Transverse colon (tissue), 4 donors: ENCODE measurements around the gene ARHGAP11A. TPM values are rescaled to one million over a fixed set of nuclear protein-coding genes. Genes with fewer than 3 reads are reported as not detected.
A peak's percentile ranks its signal among the peaks of the same experiment; 100 is the strongest.

Experiments used
- DNase-seq: peaks from one replicate; pipeline ENCODE4 v3.0.0-alpha.2; 2019
- H3K27ac ChIP-seq, 4 donors: fragments of 200-600 bp; sonication (generic); 2 replicates each; pipeline ENCODE4 v1.5.1; 2016 to 2018; ENCODE audit warnings: inconsistent platforms in 4 of 4
- H3K27me3 ChIP-seq: fragments of 200-600 bp; sonication (generic); 2 replicates; pipeline ENCODE4 v1.5.1; 2017; ENCODE audit warnings: inconsistent platforms
- H3K36me3 ChIP-seq, 4 donors: fragments of 200-600 bp; sonication (generic); 2 replicates each; pipeline ENCODE4 v1.5.1; 2017 to 2019; ENCODE audit warnings: inconsistent platforms in 4 of 4
- H3K4me1 ChIP-seq, 4 donors: fragments of 200-600 bp; sonication (generic); 2 replicates each; pipeline ENCODE4 v1.5.1; 2017 to 2020; ENCODE audit warnings: inconsistent platforms in 4 of 4
- H3K4me3 ChIP-seq, 4 donors: fragments of 200-600 bp; sonication (generic); 1 replicate in 1 of 4; 2 replicates in 3 of 4; pipeline versions ENCODE4 v1.5.1 to v1.6.1; 2017 to 2019; ENCODE audit warnings: inconsistent platforms in 4 of 4
- H3K9me3 ChIP-seq, 2 donors: fragments of 200-600 bp; sonication (generic); 2 replicates each; pipeline ENCODE4 v1.5.1; 2017 to 2019; ENCODE audit warnings: inconsistent platforms in 2 of 2
- EP300 ChIP-seq: sonication (generic); formaldehyde crosslinking; IDR thresholded peaks from one replicate; pipeline ENCODE4 v1.6.1; 2017; ENCODE audit warnings: antibody characterized with exemption, low read depth
- POLR2A ChIP-seq: fragments of 450-650 bp; IDR thresholded peaks from one replicate; pipeline ENCODE4 v1.6.1; 2016; ENCODE audit warnings: antibody characterized with exemption, mild to moderate bottlenecking, moderate library complexity
- POLR2AphosphoS5 ChIP-seq, 3 donors: sonication (generic); formaldehyde crosslinking; IDR thresholded peaks; one replicate each; pipeline ENCODE4 v1.6.1; 2016; ENCODE audit warnings: antibody characterized with exemption in 3 of 3
- WGBS, 2 donors: methylation state at CpG; one replicate each; pipeline ENCODE4 v1.1.5; 2018; ENCODE audit warnings: low coverage in 1 of 2; 5-methylcytosine and 5-hydroxymethylcytosine counted together
- in situ Hi-C, 4 donors: fragments of 200-750 bp; cut with MboI; loops; one replicate each; pipeline versions ENCODE4 v1.15.0 to v1.15.1; 2017; ENCODE audit warnings: low sequenced_read_pairs in 3 of 4, low pct_ligation_motif_present in 1 of 4, low pct_unique_long_range_greater_than_20kb in 1 of 4
- intact Hi-C: fragments of 100-400 bp; cut with DNase I; formaldehyde crosslinking; loops from one replicate; pipeline ENCODE4 v1.15.1; 2023; ENCODE audit warnings: low total_unique reads
- total RNA-seq, 4 donors: library from RNA; depleted of rRNA; stranded (reverse); fragments of >200 nt; gene quantifications; one replicate each; pipeline ENCODE4 v1.1.0, GENCODE V29; 2016
- TF ChIP-seq, protein P1 (sequence below), 5 experiments: fragments of 200-600 bp in 3 of 5; fragments of 450-650 bp in 2 of 5; sonication (generic) in 3 of 5; IDR thresholded peaks; 1 replicate in 2 of 5; 2 replicates in 3 of 5; pipeline ENCODE4 v1.5.1; 2016 to 2017; ENCODE audit warnings: antibody characterized with exemption in 5 of 5, inconsistent platforms in 3 of 5, mild to moderate bottlenecking in 2 of 5, moderate library complexity in 1 of 5

The ARHGAP11A gene
- total RNA-seq, 4 donors from 2014 or later = 0.75 to 7.4 (median 2.2) TPM

- Histone ChIP-seq H3K9me3 (no peaks in the 10 kb centered on the region), H3K4me3 (no peak overlapping the region), H3K4me1 (no peaks in the 10 kb centered on the region), H3K36me3 (no peaks in the 10 kb centered on the region), H3K27me3 (no peaks in the 10 kb centered on the region), H3K27ac (peak overlapping the region in 1 of 4 donors; percentile 14)
- no peak for DNase-seq
- in situ Hi-C loops (loop anchor here (5.0 to 25.0 kb wide), 6 partner anchors 178 to 1053 kb away; no protein-coding TSS in a partner anchor), intact Hi-C loops (loop anchor here (5.0 kb wide), 1 partner anchor 333 kb away; no protein-coding TSS in a partner anchor)
- no peak for TF ChIP-seq EP300
- no peak for TF ChIP-seq POLR2A
- TF ChIP-seq, protein P1, sequence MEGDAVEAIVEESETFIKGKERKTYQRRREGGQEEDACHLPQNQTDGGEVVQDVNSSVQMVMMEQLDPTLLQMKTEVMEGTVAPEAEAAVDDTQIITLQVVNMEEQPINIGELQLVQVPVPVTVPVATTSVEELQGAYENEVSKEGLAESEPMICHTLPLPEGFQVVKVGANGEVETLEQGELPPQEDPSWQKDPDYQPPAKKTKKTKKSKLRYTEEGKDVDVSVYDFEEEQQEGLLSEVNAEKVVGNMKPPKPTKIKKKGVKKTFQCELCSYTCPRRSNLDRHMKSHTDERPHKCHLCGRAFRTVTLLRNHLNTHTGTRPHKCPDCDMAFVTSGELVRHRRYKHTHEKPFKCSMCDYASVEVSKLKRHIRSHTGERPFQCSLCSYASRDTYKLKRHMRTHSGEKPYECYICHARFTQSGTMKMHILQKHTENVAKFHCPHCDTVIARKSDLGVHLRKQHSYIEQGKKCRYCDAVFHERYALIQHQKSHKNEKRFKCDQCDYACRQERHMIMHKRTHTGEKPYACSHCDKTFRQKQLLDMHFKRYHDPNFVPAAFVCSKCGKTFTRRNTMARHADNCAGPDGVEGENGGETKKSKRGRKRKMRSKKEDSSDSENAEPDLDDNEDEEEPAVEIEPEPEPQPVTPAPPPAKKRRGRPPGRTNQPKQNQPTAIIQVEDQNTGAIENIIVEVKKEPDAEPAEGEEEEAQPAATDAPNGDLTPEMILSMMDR (IDR thresholded peaks at IDR 0.05) = no peak
- 60 to 68% methylated on average over 3 to 6 of the region's 6 CpGs for WGBS, 2 donors
Measured at GRCh38 chr15:32659340-32660155, 44.2 kb downstream of the ARHGAP11A start.

DNA sequence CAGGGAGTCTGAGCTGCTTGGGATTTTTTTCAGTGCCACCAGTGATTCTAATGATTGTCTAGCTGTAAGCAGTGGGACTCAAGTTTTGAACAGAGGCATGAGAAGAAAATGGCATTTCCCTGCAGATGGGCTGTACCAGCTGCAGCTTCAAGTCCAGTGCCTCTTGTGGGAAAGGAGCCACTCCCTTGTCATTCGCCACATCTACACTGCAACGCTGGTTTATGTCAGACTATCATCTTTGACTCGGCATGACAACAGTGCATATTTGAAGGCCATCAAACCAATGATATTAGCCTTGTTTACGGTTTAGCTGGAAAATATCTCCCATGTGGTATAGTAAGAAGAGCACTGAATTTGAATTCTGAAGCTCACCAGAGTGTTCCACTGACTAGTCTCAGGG lies 48.4 kb downstream of the ARHGAP11A start:
- WGBS, 2 donors = 97 to 100% methylated on average over 1 to 4 of the region's 4 CpGs
- in situ Hi-C loops = loop anchor here (5.0 to 25.0 kb wide), 6 partner anchors 174 to 1049 kb away; no protein-coding TSS in a partner anchor
- intact Hi-C loops = loop anchor here (5.0 kb wide), 1 partner anchor 329 kb away; no protein-coding TSS in a partner anchor

DNA sequence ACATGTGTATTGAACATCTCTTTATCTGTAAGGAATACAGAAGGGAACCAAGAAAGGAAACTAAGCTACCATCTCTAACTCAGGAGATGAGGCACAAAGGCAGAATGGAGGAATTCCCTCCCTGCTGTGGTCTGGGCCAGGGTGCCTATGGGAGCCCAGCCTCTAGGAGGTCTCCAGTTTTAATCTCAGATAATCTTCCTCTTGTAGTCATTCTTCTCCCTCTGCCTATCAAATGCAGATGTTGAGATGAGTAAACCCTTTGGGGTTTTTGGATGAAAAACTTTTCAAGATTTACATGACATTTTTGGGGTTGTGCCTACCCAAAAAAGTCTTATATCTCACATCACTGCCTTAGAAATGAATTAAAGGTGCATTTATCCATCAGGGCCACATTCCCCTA lies 49.5 kb downstream of the ARHGAP11A start:
- Histone ChIP-seq H3K36me3 (no peaks in the 10 kb centered on the region), H3K9me3 (no peaks in the 10 kb centered on the region), H3K27me3 (no peaks in the 10 kb centered on the region), H3K27ac (no peak overlapping the region), H3K4me1 (no peaks in the 10 kb centered on the region), H3K4me3 (no peak overlapping the region)
- intact Hi-C loops = loop anchor here (5.0 kb wide), 1 partner anchor 328 kb away; no protein-coding TSS in a partner anchor
- TF ChIP-seq, protein P1 (IDR thresholded peaks at IDR 0.05) = no peak
- TF ChIP-seq POLR2AphosphoS5 (IDR thresholded peaks at IDR 0.05) (no peak), EP300 (no peak), POLR2A (no peak)
- in situ Hi-C loops = loop anchor here (5.0 to 25.0 kb wide), 6 partner anchors 173 to 1048 kb away; no protein-coding TSS in a partner anchor
- no peak for DNase-seq

More for the DNA sequence above, 48.4 kb downstream of the ARHGAP11A start:
- TF ChIP-seq POLR2A = no peak
- no peak for TF ChIP-seq POLR2AphosphoS5 (IDR thresholded peaks at IDR 0.05)
- TF ChIP-seq, protein P1 (IDR thresholded peaks at IDR 0.05) = no peak
- TF ChIP-seq EP300 = no peak
- H3K27me3 ChIP-seq = no peaks in the 10 kb centered on the region
- no peak overlapping the region for H3K4me3 ChIP-seq
- no peak overlapping the region for H3K27ac ChIP-seq
- H3K9me3 ChIP-seq = no peaks in the 10 kb centered on the region
- H3K36me3 ChIP-seq = no peaks in the 10 kb centered on the region
- no peaks in the 10 kb centered on the region for H3K4me1 ChIP-seq
- no peak for DNase-seq

GRCh38 chr15:32667321-32667720 lies 52.0 kb downstream of the ARHGAP11A start:
- intact Hi-C loops (no loop called here), in situ Hi-C loops (loop anchor here (10.0 to 25.0 kb wide), 5 partner anchors 170 to 1045 kb away; no protein-coding TSS in a partner anchor)
- 97 to 98% methylated on average over 6 of the region's 6 CpGs for WGBS, 2 donors
- H3K36me3 ChIP-seq = no peaks in the 10 kb centered on the region
- no peaks in the 10 kb centered on the region for H3K27me3 ChIP-seq
- TF ChIP-seq, protein P1 (IDR thresholded peaks at IDR 0.05) = no peak
- TF ChIP-seq EP300 (no peak), POLR2A (no peak), POLR2AphosphoS5 (IDR thresholded peaks at IDR 0.05) (no peak)
- H3K27ac ChIP-seq = no peak overlapping the region
- no peaks in the 10 kb centered on the region for H3K9me3 ChIP-seq
- no peaks in the 10 kb centered on the region for H3K4me1 ChIP-seq
- DNase-seq = no peak
- H3K4me3 ChIP-seq = no peak overlapping the region
